Amygdala (tissue), 56 donors: ENCODE measurements around the gene CAMTA2.
"Not testable (repeated sequence)": the region's sequence is repeated elsewhere in the genome, so short reads cannot be mapped to it uniquely, and the experiment has no call there.

Experiments used
- DNase-seq, 56 donors: peaks; one replicate each; lab custom pipeline; 2025; lab: John Stamatoyannopoulos, UW

Gene CAMTA2

GRCh38 chr17:4936436-4936835 lies 51.0 kb downstream of the CAMTA2 start:
- no peak for DNase-seq

- no peak for DNase-seq
These were observed 51.8 kb downstream of the CAMTA2 start for GRCh38 chr17:4935650-4936049.

GRCh38 chr17:4934173-4934979 lies 53.1 kb downstream of the CAMTA2 start:
- peak in 2 of 56 donors; percentile 8 to 15 for DNase-seq

GRCh38 chr17:4933646-4934045 lies 53.8 kb downstream of the CAMTA2 start:
- no peak for DNase-seq

GRCh38 chr17:4932756-4933155 lies 54.7 kb downstream of the CAMTA2 start:
- no peak for DNase-seq

- no peak for DNase-seq
These were observed 55.5 kb downstream of the CAMTA2 start, which contains the start of gene GP1BA for GRCh38 chr17:4931963-4932362. GP1BA (plus strand) TSS chr17:4932277; CDS start chr17:4932605, 328 bp downstream.

GRCh38 chr17:4928881-4929280 lies 58.6 kb downstream of the CAMTA2 start:
- no peak for DNase-seq

- not testable (repeated sequence) for DNase-seq
These were observed 60.7 kb downstream of the CAMTA2 start for GRCh38 chr17:4926577-4927335.

GRCh38 chr17:4921320-4921719 lies 66.2 kb downstream of the CAMTA2 start:
- DNase-seq, result no peak

- DNase-seq, result no peak
These were observed 67.0 kb downstream of the CAMTA2 start for GRCh38 chr17:4920351-4921048.

- no peak for DNase-seq
These were observed 67.9 kb downstream of the CAMTA2 start for GRCh38 chr17:4919511-4920047.
